Fibroblast of lung (primary cell): ENCODE measurements around the gene LRRTM1.

Experiments used
- EZH2 ChIP-seq: IDR thresholded peaks from 2 replicates; pipeline ENCODE4 v1.5.1; 2012; ENCODE audit warnings: low read length, control low read depth, mild to moderate bottlenecking; ENCODE audit errors: missing control alignments
- TF ChIP-seq, protein P1 (sequence below), 2 donors: IDR thresholded peaks in 1 of 2; conservative IDR thresholded peaks in 1 of 2; 1 replicate in 1 of 2; 2 replicates in 1 of 2; pipeline ENCODE4 v1.5.1; 2011 to 2012; ENCODE audit warnings: low read length in 2 of 2, control low read depth in 1 of 2, inconsistent platforms in 1 of 2, low read depth in 1 of 2, mild to moderate bottlenecking in 1 of 2

DNA sequence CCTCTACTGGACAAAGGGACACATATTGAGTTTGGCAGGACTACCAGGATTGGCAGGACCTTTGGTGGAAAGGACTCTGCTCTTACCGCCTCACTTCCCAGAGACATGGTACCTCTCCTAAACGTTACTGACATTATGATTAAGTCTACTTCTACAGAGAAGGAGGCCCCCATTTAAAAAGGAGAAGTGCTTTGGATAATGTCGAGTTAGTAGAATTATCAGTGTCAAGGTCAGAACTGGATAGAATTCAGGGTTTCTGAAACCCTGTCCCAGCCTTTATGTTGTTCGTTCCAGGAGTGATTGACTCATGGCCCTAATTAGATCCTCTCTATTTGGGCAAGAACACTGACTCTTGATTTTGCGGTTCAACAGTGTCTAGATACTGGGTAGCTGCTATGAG, 45.8 kb downstream of the LRRTM1 start:
- no peak for TF ChIP-seq EZH2
- TF ChIP-seq, protein P1, sequence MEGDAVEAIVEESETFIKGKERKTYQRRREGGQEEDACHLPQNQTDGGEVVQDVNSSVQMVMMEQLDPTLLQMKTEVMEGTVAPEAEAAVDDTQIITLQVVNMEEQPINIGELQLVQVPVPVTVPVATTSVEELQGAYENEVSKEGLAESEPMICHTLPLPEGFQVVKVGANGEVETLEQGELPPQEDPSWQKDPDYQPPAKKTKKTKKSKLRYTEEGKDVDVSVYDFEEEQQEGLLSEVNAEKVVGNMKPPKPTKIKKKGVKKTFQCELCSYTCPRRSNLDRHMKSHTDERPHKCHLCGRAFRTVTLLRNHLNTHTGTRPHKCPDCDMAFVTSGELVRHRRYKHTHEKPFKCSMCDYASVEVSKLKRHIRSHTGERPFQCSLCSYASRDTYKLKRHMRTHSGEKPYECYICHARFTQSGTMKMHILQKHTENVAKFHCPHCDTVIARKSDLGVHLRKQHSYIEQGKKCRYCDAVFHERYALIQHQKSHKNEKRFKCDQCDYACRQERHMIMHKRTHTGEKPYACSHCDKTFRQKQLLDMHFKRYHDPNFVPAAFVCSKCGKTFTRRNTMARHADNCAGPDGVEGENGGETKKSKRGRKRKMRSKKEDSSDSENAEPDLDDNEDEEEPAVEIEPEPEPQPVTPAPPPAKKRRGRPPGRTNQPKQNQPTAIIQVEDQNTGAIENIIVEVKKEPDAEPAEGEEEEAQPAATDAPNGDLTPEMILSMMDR (conservative IDR thresholded peaks at IDR 0.05 in 1 of 2, IDR thresholded peaks at IDR 0.05 in 1 of 2; ENCODE audit: low read depth in 1 of 2, low read length in 2 of 2): no peak
